SIG-M5 treated with dmso at 0.1 percent for 504 hours (cell line): ENCODE measurements around the gene RSRC1.
"Not testable (repeated sequence)": the region's sequence is repeated elsewhere in the genome, so short reads cannot be mapped to it uniquely, and the experiment has no call there.

Source experiments
- DNase-seq: peaks from one replicate; lab custom pipeline; 2025; ENCODE audit not compliant: unreplicated experiment; lab: John Stamatoyannopoulos, UW

RSRC1 gene

GRCh38 chr3:158381262-158381868 is 271.5 kb downstream of the RSRC1 start:
- no peak for DNase-seq

DNA sequence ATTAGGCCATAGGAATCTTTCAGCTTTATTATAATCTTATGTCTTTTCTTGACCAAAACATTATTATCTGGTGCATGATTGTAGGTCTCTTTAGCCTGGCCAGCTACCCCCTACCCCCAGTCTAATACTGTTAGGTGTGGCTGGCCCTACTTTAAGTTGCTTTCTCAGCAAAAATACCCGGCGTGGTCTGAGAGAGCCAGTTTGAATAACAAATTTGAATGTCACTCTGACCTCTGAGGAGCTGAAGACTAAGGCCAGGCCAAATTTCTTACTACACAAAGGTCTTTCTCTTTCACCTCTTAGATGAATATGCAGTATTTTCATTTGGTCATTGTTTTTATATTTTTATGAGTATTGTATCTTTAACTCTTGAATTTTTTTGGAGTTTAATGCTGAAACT is 272.6 kb downstream of the RSRC1 start:
- no peak for DNase-seq

- no peak for DNase-seq
These were observed 274.1 kb downstream of the RSRC1 start for GRCh38 chr3:158384019-158384418.

DNA sequence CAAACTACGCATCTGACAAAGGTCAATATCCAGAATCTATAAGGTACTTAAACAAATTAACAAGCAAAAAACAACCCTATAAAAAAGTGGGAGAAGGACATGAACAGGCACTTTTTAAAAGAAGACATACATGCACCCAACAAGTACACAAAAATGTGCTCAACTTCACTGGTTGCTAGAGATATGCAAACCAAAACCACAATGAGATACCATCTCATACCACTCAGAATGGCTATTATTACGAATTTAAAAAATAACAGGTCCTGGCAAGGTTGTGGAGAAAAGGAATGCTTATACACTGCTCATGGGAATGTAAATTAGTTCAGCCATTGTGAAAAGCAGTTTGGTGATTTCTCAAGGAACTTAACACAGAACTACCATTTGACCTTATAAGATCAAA is 285.5 kb downstream of the RSRC1 start:
- DNase-seq = no peak

DNA sequence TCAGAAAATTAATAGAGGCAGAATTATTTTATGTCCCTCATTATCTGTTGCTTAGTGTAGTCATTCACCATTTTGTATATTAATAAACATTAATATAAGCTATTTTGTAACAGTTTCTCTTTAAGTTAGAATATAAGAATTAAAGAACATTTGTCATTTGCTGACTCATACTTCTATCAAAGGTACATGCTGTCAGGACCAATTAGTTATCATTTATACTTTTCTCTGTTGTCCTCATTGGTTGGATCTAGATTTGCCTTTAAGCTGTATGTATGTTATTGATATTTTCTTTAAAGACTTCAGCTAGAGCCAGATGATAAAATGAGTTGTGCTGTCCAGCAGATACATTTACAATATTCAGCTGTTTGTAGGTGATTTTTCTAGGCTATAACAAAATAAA is 292.7 kb downstream of the RSRC1 start:
- no peak for DNase-seq

GRCh38 chr3:158403013-158403412 is 293.1 kb downstream of the RSRC1 start:
- no peak for DNase-seq

GRCh38 chr3:158404131-158404718 is 294.3 kb downstream of the RSRC1 start:
- DNase-seq = no peak

GRCh38 chr3:158405507-158405906 is 295.6 kb downstream of the RSRC1 start:
- DNase-seq = no peak

- DNase-seq = no peak
These were observed 298.1 kb downstream of the RSRC1 start for GRCh38 chr3:158407844-158408517.

GRCh38 chr3:158408518-158408897 is 298.6 kb downstream of the RSRC1 start:
- not testable (repeated sequence) for DNase-seq

DNA sequence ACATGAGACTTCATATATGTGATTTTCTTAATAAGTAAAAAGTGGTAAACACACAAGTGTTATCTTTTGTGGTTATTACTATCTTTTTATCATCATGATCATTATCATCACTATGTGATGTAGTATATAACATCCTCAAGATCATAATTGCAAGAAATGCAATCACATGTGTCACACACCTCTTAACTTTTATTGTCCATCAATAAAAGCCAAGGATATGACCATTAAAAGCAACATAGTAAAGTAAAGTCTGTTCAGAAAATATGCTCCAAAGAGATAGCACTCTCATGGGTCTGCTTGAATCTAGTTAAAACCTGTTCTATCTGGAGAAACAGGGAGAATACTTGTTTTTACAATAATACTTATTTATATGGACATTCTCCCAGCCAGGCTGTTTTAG is 308.1 kb downstream of the RSRC1 start:
- no peak for DNase-seq

DNA sequence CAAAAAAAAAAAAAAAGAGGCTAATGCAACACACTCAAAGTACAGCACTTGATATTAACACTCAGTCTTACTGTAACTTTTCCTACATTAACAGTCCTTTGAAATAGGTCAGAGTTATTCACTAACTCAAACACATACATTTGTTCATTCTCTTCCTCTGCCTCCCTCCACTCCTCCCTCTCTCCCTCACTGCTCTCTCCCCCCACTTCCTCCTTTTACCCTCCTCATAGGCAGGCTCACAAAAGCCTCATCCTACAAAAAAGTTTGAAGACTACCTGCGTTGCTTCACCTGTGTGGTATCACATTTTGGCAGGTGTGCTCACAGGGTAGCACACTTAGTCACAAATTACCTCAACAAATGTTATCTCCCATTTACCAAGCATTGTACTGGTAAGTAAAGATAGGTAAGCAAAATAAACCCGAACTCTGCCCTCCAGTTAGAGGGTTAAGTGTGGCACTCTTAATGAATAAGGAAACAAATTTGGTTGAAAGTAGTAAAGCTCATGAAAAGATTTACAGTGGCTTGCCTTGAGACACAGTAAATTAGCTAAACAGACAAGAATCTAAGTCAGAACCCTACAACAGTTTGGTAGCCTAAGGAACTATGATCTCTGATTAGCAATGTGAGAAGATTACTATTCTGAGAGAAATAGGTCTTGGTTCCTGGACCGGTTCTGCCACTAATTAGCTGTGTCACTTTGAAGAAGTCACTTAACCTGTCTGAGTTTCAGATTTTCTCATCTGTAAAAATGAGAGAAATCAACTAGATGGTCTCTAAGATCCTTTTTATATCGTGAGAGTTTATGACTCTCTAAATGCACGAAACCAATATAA is 310.1 kb downstream of the RSRC1 start:
- no peak for DNase-seq

- DNase-seq = no peak
These were observed 310.9 kb downstream of the RSRC1 start for GRCh38 chr3:158420654-158421396.

GRCh38 chr3:158430448-158430847 is 320.6 kb downstream of the RSRC1 start:
- no peak for DNase-seq

GRCh38 chr3:158430968-158431367 is 321.1 kb downstream of the RSRC1 start:
- no peak for DNase-seq

DNA sequence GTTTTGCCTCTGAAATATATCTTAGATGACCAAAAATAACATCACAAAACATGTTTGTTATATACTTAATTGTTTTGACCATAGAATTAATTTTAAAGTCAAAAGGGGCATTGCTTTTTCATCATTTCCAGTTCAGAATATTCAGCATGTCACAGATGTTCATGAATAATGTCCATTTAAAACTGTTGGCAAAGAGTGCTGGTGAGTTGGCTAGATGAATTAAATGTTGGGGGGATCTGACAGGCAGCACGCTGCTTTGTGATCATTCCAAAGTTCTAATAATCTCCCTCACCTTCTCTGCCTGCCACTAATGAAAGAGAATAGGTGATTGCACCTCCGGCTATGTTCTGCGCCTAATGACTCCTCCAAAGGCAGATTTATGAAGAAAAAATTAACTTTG is 321.9 kb downstream of the RSRC1 start:
- no peak for DNase-seq

GRCh38 chr3:158434412-158435038 is 324.6 kb downstream of the RSRC1 start:
- peak; percentile 52 for DNase-seq

- DNase-seq = no peak
These were observed 333.7 kb downstream of the RSRC1 start for GRCh38 chr3:158443632-158444031.

DNA sequence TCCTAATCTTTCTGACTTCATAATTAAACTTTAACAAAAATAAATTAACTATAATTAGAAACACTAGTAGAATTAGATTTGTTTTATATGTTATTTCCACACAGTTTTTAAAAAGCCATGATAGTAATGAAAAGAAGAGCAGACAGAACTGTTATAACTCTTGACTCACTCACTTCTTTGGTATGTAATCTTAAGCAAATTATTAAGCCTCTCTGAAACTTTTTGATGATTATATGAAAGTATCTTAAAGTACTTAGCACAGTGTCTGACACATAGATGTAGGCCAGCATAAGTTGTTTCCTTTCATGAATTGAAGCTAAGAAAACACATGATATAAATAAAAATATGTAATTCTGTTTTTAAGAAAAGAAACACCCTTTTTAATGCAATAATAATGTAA is 337.5 kb downstream of the RSRC1 start:
- no peak for DNase-seq

GRCh38 chr3:158451405-158452055 is 341.6 kb downstream of the RSRC1 start:
- peak; percentile 19 for DNase-seq
